GM12874 (cell line): ENCODE data around the gene SEC61A2.

Experiments used
- TF ChIP-seq, protein P1 (sequence below): IDR thresholded peaks from 2 replicates; pipeline ENCODE4 v1.5.1; 2011; ENCODE audit warnings: low read depth, mild to moderate bottlenecking, control low read depth, low read length, moderate library complexity; ENCODE audit not compliant: insufficient read depth

SEC61A2 gene

DNA sequence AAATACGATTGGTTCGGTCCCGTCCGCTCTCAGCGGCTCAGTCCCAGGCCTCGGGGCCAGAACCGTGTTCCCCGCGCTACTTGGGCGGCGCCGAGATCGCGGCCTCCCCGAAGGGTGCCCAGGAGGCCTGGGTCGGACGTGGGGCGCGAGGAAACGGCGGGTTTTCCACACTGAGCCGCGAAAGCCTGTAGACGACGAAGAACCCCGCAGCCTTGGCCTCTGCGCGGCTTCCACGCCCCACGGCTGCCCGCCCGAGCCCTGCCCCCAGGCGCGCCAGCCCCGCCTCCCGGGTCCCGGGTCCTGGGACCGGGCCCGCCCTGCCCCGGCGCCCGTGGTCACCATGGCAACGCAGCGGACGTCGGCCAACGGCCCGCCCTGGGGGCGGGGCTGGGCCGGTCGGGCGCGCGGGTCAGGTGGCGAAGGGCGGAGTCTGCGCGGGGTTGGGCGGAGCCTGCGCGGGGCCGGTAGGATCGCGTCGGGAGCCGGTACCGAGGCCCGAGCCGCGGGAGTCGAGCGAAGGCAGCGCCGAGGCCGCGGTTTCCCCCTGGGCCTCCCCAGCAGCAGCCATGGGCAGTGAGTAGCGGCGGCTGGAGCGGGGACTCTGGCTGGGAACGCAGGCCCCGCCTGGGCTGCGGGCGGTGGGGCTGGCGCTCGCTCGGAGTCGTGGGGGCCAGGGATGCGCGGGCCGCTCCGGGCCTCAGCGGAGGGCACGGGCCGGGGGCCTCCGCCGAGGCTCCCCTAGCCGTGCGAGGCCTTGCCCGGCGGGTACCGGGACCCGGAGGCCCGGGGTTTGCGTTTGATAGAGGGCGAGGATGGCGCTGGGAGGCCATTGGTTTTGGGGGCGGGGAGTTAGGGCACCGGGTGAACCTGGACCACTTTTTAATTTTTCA, at the start of gene SEC61A2:
SEC61A2 (plus strand) TSS at position 456 of the 890 bp plus-strand sequence; CDS start at position 567, 111 bp downstream.
- TF ChIP-seq, protein P1, sequence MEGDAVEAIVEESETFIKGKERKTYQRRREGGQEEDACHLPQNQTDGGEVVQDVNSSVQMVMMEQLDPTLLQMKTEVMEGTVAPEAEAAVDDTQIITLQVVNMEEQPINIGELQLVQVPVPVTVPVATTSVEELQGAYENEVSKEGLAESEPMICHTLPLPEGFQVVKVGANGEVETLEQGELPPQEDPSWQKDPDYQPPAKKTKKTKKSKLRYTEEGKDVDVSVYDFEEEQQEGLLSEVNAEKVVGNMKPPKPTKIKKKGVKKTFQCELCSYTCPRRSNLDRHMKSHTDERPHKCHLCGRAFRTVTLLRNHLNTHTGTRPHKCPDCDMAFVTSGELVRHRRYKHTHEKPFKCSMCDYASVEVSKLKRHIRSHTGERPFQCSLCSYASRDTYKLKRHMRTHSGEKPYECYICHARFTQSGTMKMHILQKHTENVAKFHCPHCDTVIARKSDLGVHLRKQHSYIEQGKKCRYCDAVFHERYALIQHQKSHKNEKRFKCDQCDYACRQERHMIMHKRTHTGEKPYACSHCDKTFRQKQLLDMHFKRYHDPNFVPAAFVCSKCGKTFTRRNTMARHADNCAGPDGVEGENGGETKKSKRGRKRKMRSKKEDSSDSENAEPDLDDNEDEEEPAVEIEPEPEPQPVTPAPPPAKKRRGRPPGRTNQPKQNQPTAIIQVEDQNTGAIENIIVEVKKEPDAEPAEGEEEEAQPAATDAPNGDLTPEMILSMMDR: no peak

- TF ChIP-seq, protein P1: no peak
Measured at GRCh38 chr10:12081470-12081869, 48.0 kb upstream of the SEC61A2 start.

- TF ChIP-seq, protein P1: no peak
Measured at GRCh38 chr10:12081879-12082557, 47.5 kb upstream of the SEC61A2 start.

- TF ChIP-seq, protein P1: no peak
Measured at GRCh38 chr10:12088919-12089318, 40.6 kb upstream of the SEC61A2 start.

DNA sequence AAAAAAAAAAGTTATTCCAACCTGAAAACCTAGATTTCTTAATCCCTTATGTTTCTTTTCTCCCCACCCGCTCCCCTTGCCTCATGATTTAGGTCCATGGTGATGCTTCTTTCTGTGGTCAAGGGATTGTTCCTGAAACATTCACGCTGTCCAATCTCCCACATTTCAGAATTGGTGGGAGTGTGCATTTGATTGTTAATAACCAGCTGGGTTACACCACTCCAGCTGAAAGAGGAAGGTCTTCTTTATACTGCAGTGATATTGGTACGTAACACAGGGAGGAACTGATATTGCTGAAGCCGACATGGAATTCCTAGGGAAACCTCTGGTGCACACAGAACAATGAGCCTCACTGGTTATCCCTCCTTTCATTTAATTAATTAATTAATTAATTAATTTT, 38.1 kb upstream of the SEC61A2 start:
- TF ChIP-seq, protein P1: no peak

DNA sequence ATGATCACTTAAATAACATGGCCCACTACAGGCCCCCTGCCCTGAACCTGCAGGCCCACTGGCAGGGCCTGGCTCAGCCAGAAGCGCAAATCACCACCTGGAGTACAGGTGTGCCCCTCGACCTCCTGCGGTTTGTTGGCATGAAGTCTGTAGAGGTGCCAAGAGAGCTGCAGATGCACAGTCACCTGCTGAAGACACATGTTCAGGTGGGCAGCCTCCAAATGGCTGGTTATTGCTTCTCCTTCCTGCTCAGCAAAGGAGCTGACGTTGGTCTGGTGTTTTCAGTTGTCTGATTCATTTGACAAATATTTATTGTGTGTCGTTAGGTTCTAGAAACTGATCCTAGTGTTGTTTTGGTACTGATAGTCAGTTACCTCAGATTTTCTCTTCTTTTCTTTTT, 31.7 kb upstream of the SEC61A2 start:
- TF ChIP-seq, protein P1: no peak

GRCh38 chr10:12098966-12099365, 30.5 kb upstream of the SEC61A2 start:
- TF ChIP-seq, protein P1: no peak
